GM21576 (cell line): Measurements from ENCODE around the gene SHKBP1.
A peak's percentile ranks its signal among the peaks of the same experiment; 100 is the strongest.
"Not testable (repeated sequence)": the region's sequence is repeated elsewhere in the genome, so short reads cannot be mapped to it uniquely, and the experiment has no call there.

Experiments used
- ATAC-seq: cut with Tn5 transposase; IDR thresholded peaks from one replicate; pipeline ENCODE4 v1.9.1; 2021; ENCODE audit warnings: mild to moderate bottlenecking, moderate library complexity; ENCODE audit not compliant: unreplicated experiment

Gene SHKBP1

GRCh38 chr19:40555978-40556689 is 20.5 kb upstream of the SHKBP1 start:
- no peak for ATAC-seq

- no peak for ATAC-seq
These were observed 19.6 kb upstream of the SHKBP1 start for GRCh38 chr19:40556953-40557530.

- ATAC-seq = no peak
These were observed 17.3 kb upstream of the SHKBP1 start for GRCh38 chr19:40559394-40559793.

- ATAC-seq = no peak
These were observed 16.6 kb upstream of the SHKBP1 start for GRCh38 chr19:40560092-40560507.

GRCh38 chr19:40561947-40562346 is 14.7 kb upstream of the SHKBP1 start:
- ATAC-seq = no peak

- ATAC-seq = not testable (repeated sequence)
These were observed 12.1 kb upstream of the SHKBP1 start for GRCh38 chr19:40564535-40564934.

GRCh38 chr19:40565355-40565754 is 11.3 kb upstream of the SHKBP1 start:
- ATAC-seq = no peak

- ATAC-seq = no peak
These were observed 10.7 kb upstream of the SHKBP1 start for GRCh38 chr19:40565910-40566495.

GRCh38 chr19:40567040-40567749 is 9.5 kb upstream of the SHKBP1 start:
- ATAC-seq = no peak

GRCh38 chr19:40567750-40568494 is 8.8 kb upstream of the SHKBP1 start:
- no peak for ATAC-seq

GRCh38 chr19:40570313-40571004 is 6.2 kb upstream of the SHKBP1 start:
- ATAC-seq = peak; percentile 76

- no peak for ATAC-seq
These were observed 5.7 kb upstream of the SHKBP1 start for GRCh38 chr19:40571005-40571318.

- ATAC-seq = no peak
These were observed 4.7 kb upstream of the SHKBP1 start for GRCh38 chr19:40571831-40572495.

- no peak for ATAC-seq
These were observed 1.3 kb upstream of the SHKBP1 start for GRCh38 chr19:40575326-40575725.

- peak; percentile 5 for ATAC-seq
These were observed 505 bp upstream of the SHKBP1 start for GRCh38 chr19:40576151-40576584.

GRCh38 chr19:40578442-40578908 is 1.8 kb downstream of the SHKBP1 start:
- ATAC-seq = no peak

- no peak for ATAC-seq
These were observed 3.9 kb downstream of the SHKBP1 start for GRCh38 chr19:40580619-40581018.

GRCh38 chr19:40581531-40581930 is 4.9 kb downstream of the SHKBP1 start:
- ATAC-seq = no peak

GRCh38 chr19:40582467-40582866 is 5.8 kb downstream of the SHKBP1 start:
- ATAC-seq = no peak

GRCh38 chr19:40583283-40583682 is 6.6 kb downstream of the SHKBP1 start:
- ATAC-seq = no peak
